Endothelial cell (in vitro differentiated cells): ENCODE results near the gene ZFHX3. TPM values are rescaled to one million over a fixed set of nuclear protein-coding genes. Genes with fewer than 3 reads are reported as not detected.

Experiments used
- DNase-seq: peaks from one replicate; pipeline ENCODE4 v3.0.0; 2021; ENCODE audit warnings: low spot score
- H3K27ac Mint-ChIP-seq: one replicate; pipeline ENCODE4 v1.8.0; 2021; ENCODE audit warnings: mixed read lengths, inconsistent platforms; ENCODE audit not compliant: unreplicated experiment
- H3K27me3 Mint-ChIP-seq: one replicate; pipeline ENCODE4 v1.8.0; 2021; ENCODE audit warnings: mild to moderate bottlenecking, moderate library complexity, mixed read lengths, inconsistent platforms; ENCODE audit not compliant: unreplicated experiment
- H3K36me3 Mint-ChIP-seq: one replicate; pipeline ENCODE4 v1.8.0; 2021; ENCODE audit warnings: mild to moderate bottlenecking, low read depth, mixed read lengths, inconsistent platforms; ENCODE audit not compliant: unreplicated experiment
- H3K4me1 Mint-ChIP-seq: one replicate; pipeline ENCODE4 v1.8.0; 2021; ENCODE audit warnings: mild to moderate bottlenecking, mixed read lengths, inconsistent platforms; ENCODE audit not compliant: unreplicated experiment
- H3K4me3 Mint-ChIP-seq: one replicate; pipeline ENCODE4 v1.8.0; 2021; ENCODE audit warnings: mild to moderate bottlenecking, mixed read lengths, inconsistent platforms; ENCODE audit not compliant: unreplicated experiment
- H3K9me3 Mint-ChIP-seq: one replicate; pipeline ENCODE4 v1.8.0; 2021; ENCODE audit warnings: mixed read lengths, inconsistent platforms; ENCODE audit not compliant: unreplicated experiment
- long read RNA-seq: library from polyadenylated mRNA; unstranded; transcript quantifications from one replicate; pipeline ENCODE4 v2.0.0, GENCODE V29; 2020; ENCODE audit not compliant: unreplicated experiment
- total RNA-seq: library from RNA; stranded (reverse); fragmentation: NEBNext Ultra II Directional; extraction: Animal tissue kit (Norgen Biotek cat#: 25700); gene quantifications from one replicate; pipeline ENCODE4 v1.2.1, GENCODE V29; 2021; ENCODE audit not compliant: unreplicated experiment
- TF ChIP-seq, protein P1 (sequence below): fragments of 200-600 bp; sonication (generic); IDR thresholded peaks from one replicate; pipeline ENCODE4 v1.5.0; 2021; ENCODE audit warnings: antibody characterized with exemption; ENCODE audit not compliant: unreplicated experiment

ZFHX3 gene, protein sequence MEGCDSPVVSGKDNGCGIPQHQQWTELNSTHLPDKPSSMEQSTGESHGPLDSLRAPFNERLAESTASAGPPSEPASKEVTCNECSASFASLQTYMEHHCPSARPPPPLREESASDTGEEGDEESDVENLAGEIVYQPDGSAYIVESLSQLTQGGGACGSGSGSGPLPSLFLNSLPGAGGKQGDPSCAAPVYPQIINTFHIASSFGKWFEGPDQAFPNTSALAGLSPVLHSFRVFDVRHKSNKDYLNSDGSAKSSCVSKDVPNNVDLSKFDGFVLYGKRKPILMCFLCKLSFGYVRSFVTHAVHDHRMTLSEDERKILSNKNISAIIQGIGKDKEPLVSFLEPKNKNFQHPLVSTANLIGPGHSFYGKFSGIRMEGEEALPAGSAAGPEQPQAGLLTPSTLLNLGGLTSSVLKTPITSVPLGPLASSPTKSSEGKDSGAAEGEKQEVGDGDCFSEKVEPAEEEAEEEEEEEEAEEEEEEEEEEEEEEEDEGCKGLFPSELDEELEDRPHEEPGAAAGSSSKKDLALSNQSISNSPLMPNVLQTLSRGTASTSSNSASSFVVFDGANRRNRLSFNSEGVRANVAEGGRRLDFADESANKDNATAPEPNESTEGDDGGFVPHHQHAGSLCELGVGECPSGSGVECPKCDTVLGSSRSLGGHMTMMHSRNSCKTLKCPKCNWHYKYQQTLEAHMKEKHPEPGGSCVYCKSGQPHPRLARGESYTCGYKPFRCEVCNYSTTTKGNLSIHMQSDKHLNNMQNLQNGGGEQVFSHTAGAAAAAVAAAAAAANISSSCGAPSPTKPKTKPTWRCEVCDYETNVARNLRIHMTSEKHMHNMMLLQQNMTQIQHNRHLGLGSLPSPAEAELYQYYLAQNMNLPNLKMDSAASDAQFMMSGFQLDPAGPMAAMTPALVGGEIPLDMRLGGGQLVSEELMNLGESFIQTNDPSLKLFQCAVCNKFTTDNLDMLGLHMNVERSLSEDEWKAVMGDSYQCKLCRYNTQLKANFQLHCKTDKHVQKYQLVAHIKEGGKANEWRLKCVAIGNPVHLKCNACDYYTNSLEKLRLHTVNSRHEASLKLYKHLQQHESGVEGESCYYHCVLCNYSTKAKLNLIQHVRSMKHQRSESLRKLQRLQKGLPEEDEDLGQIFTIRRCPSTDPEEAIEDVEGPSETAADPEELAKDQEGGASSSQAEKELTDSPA (N-terminal part only)
- 17.7 TPM for total RNA-seq
- long read RNA-seq, partial matches to known transcripts = 1 of 2 reads
- long read RNA-seq, other reads (novel, unspliced or antisense) = 1 of 2 reads

DNA sequence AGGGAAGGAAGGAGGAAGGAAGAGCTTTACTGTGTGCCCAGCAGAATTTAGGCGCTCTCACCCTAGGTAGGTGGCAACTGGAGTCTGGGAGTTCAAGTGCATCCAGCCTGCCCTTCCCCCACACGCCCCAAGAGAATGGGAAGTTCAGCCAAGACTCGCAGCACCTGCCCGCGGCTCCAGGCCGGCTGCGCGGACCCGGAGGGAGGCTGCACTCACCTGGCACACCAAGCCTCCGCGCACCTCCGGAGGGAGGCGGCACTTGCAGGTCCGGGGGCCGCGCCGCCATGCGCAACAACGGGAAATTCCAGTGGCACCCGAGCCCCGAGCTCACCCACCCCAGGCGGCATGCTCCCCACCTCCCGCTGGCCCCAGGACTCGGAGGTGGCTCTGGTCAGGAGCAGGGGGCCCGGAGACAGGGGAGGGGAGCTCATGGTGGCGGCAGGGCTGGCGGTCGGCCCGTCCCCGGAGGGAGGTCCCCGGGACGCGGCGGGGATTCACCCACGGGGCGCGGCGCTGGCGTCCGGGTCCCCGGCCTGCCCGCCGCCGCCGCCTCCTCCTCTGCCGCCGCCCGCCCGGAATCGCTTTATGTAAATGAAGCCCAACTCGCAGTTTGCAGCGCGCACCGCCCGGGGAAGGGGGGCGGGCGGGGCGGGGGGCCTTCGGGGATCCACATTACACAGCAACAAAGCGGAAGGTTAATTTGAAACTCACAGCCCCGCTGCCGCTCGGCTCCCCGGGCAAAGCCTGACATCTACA, at the start of gene ZFHX3:
Gene ZFHX3, minus strand, starts transcription at position 593 of the 756 bp plus-strand sequence. CDS start 87,983 bp downstream, outside the sequence.
- TF ChIP-seq, protein P1, sequence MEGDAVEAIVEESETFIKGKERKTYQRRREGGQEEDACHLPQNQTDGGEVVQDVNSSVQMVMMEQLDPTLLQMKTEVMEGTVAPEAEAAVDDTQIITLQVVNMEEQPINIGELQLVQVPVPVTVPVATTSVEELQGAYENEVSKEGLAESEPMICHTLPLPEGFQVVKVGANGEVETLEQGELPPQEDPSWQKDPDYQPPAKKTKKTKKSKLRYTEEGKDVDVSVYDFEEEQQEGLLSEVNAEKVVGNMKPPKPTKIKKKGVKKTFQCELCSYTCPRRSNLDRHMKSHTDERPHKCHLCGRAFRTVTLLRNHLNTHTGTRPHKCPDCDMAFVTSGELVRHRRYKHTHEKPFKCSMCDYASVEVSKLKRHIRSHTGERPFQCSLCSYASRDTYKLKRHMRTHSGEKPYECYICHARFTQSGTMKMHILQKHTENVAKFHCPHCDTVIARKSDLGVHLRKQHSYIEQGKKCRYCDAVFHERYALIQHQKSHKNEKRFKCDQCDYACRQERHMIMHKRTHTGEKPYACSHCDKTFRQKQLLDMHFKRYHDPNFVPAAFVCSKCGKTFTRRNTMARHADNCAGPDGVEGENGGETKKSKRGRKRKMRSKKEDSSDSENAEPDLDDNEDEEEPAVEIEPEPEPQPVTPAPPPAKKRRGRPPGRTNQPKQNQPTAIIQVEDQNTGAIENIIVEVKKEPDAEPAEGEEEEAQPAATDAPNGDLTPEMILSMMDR = no peak
- Mint-ChIP-seq H3K36me3 (peaks cover 9% of the 10 kb centered on the region), H3K4me3 (peak within 1 kb of the TSS; percentile 89), H3K27me3 (peaks cover 27% of the 10 kb centered on the region), H3K4me1 (peaks cover 26% of the 10 kb centered on the region), H3K9me3 (no peaks in the 10 kb centered on the region), H3K27ac (peak within 1 kb of the TSS; percentile 38)
- DNase-seq = no peak

DNA sequence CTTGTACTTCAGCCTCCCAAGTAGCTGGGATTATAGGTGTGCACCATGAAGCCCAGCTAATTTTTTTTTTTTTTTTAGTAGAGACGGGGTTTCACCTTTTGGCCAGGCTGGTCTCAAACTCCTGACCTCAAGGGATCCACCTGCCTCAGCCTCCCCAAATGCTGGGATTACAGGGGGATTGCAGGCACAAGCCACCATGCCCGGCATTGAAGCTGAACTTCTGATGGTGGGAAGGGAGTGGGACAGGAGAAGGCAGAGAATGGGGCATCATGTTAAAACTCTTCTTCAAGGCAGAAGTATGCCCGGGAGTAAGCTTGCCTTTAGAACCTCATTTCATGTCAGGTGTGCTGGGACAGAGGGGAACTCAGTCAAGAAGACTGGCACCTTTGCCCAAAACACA, 48.6 kb upstream of the ZFHX3 start:
- H3K4me1 Mint-ChIP-seq = peaks cover 14% of the 10 kb centered on the region
- H3K9me3 Mint-ChIP-seq = no peaks in the 10 kb centered on the region
- TF ChIP-seq, protein P1 = no peak
- H3K36me3 Mint-ChIP-seq = no peaks in the 10 kb centered on the region
- DNase-seq = no peak
- H3K27ac Mint-ChIP-seq = no peak overlapping the region
- peaks cover 7% of the 10 kb centered on the region for H3K27me3 Mint-ChIP-seq
- no peak overlapping the region for H3K4me3 Mint-ChIP-seq

DNA sequence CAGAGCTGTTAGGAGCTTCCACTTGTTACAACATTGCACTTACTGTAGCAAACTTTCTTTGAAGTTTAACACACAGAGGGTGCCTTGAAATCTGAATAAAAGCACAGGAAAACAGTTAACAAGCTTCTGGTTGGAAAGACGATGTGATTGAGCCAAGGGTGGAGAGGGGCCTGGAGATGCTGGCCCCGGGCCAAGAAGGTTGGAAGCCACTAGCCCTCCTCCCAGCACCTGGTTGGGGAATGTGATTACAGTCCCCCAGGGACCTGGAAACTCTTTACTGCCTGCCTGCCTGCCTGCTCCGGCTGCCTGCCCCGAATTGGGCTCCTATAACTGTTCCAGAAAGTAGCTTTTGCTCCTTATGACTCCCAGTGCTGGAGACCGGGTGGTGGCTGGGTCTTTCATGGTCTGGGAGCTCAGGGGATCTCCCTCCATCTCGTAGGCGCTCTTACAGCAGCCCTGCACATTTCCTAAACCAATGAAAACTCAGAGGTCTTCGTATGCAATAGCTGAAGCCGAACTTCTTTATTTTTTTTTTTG, 48.0 kb upstream of the ZFHX3 start:
- Mint-ChIP-seq H3K4me1 (peaks cover 14% of the 10 kb centered on the region), H3K27me3 (peaks cover 6% of the 10 kb centered on the region), H3K36me3 (no peaks in the 10 kb centered on the region), H3K4me3 (no peak overlapping the region), H3K27ac (no peak overlapping the region), H3K9me3 (no peaks in the 10 kb centered on the region)
- DNase-seq = no peak
- TF ChIP-seq, protein P1 = no peak

DNA sequence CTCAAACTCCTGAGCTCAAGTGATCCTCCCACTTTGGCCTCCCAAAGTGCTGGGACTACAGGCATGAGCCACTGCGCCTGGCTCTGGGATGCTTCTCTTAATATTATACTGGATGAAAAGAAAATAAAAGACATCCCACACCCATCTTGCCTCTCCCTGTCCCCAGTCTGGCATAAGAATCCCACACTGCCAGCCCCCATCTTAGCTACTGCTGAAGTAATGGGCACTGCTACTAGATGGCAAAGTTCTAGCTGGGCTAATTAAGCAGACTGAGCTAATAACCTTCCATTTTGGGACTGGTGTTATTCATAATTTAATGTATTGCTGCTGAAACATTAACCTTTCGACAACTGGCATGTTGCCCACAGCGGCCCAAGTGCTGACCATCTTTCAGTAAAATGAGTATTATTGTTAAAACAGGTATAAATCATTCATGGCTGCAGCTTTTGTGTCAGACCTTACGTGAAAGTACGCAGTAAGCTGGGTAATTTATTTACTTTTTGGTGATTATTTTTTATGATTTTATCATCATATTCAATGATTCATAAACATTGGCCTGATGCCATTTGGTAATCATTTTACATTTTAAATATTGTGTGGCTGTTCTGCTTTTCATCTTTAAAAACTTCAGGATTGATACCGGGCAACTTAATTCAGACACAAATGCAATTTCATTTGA, 47.4 kb upstream of the ZFHX3 start:
- TF ChIP-seq, protein P1 = no peak
- Mint-ChIP-seq H3K4me3 (no peak overlapping the region), H3K4me1 (peaks cover 14% of the 10 kb centered on the region), H3K9me3 (no peaks in the 10 kb centered on the region), H3K27me3 (peaks cover 4% of the 10 kb centered on the region), H3K36me3 (no peaks in the 10 kb centered on the region), H3K27ac (no peak overlapping the region)
- no peak for DNase-seq
